K562 (cell line): ENCODE measurements around the gene SLC17A9. TPM values are rescaled to one million over a fixed set of nuclear protein-coding genes. Genes with fewer than 3 reads are reported as not detected.
A peak's percentile ranks its signal among the peaks of the same experiment; 100 is the strongest.

Source experiments
- ATAC-seq: fragments of 200-7000 bp; cut with Tn5 transposase; 3 replicates; pipeline ENCODE4 v1.9.1; 2020; ENCODE audit warnings: moderate library complexity
- BruUV-seq: library from RNA; stranded (reverse); fragments of 400-500 nt; replicated peaks from 2 replicates; lab custom pipeline; 2021; lab: Mats Ljungman, UMichigan
- CTCF ChIA-PET: fragments of 300-600 bp; formaldehyde crosslinking; extraction: SDS; loops from one replicate; lab custom pipeline; 2021; ENCODE audit warnings: low intra/inter-chr PET ratio; lab: Yijun Ruan, JAX
- POLR2A ChIA-PET: fragments of 300-600, 350-650 bp; sonication (Branson Sonifier 250); formaldehyde crosslinking; extraction: SDS; loops from one replicate; lab custom pipeline; 2021; ENCODE audit warnings: antibody characterized with exemption, inconsistent platforms; lab: Yijun Ruan, JAX
- DNase-seq, 4 experiments: peaks; one replicate each; pipeline versions ENCODE4 v3.0.0 to v3.0.0-alpha.2; 2011 to 2018; ENCODE audit warnings: low spot score in 3 of 4, mixed read lengths in 3 of 4; ENCODE audit errors: extremely low read depth in 1 of 4
- FAIRE-seq: peaks from 2 replicates; lab custom pipeline; 2011; peaks lifted over from hg19 to GRCh38; lab: Jason Lieb, UNC
- H2AFZ ChIP-seq: 2 replicates; pipeline ENCODE4 v1.6.0; 2011; ENCODE audit warnings: low read depth, low read length, control low read depth, inconsistent platforms
- H3K27ac ChIP-seq: fragments of 200-600 bp; 3 replicates; pipeline ENCODE4 v1.8.0; 2011; ENCODE audit warnings: low read depth, mild to moderate bottlenecking, control low read depth, inconsistent platforms, low read length, moderate library complexity, mixed read lengths; ENCODE audit errors: extremely low read depth
- H3K27me3 ChIP-seq, 2 experiments: fragments of 300-600 bp in 1 of 2; 2 replicates in 1 of 2; 3 replicates in 1 of 2; pipeline versions ENCODE4 v1.6.0 to v1.8.0; 2011; ENCODE audit warnings: inconsistent platforms in 2 of 2, low read length in 2 of 2, mild to moderate bottlenecking in 1 of 2, mixed read lengths in 1 of 2, moderate library complexity in 1 of 2; ENCODE audit not compliant: control insufficient read depth in 2 of 2, insufficient read depth in 2 of 2
- H3K36me3 ChIP-seq: fragments of 300-600 bp; 3 replicates; pipeline ENCODE4 v1.8.0; 2011; ENCODE audit warnings: mild to moderate bottlenecking, low read length, inconsistent platforms; ENCODE audit not compliant: control insufficient read depth, insufficient read depth
- H3K4me1 ChIP-seq, 2 experiments: fragments of 200-600 bp in 1 of 2; replicated peaks in 1 of 2; 2 replicates in 1 of 2; 3 replicates in 1 of 2; pipeline versions ENCODE4 v1.5.1 to v1.8.0; 2011; ENCODE audit warnings: inconsistent platforms in 2 of 2, low read length in 2 of 2, mild to moderate bottlenecking in 1 of 2, mixed read lengths in 1 of 2, moderate library complexity in 1 of 2; ENCODE audit not compliant: control insufficient read depth in 2 of 2, insufficient read depth in 2 of 2
- H3K4me2 ChIP-seq: 2 replicates; pipeline ENCODE4 v1.6.1; 2011; ENCODE audit warnings: low read length, control low read depth, inconsistent platforms, mixed read lengths; ENCODE audit not compliant: insufficient read depth
- H3K4me3 ChIP-seq: fragments of 200-600 bp; sonication (generic), shearing (Covaris generic); 2 replicates; pipeline ENCODE4 v1.5.1; 2016; ENCODE audit warnings: control low read depth, inconsistent platforms
- H3K79me2 ChIP-seq: fragments of 200-600 bp; 3 replicates; pipeline ENCODE4 v1.8.0; 2011; ENCODE audit warnings: low read length, inconsistent platforms; ENCODE audit not compliant: control insufficient read depth, insufficient read depth
- H3K9ac ChIP-seq, 2 experiments: 2 replicates each; pipeline versions ENCODE4 v1.6.0 to v1.6.1; 2011; ENCODE audit warnings: low read depth in 2 of 2, low read length in 2 of 2, control low read depth in 1 of 2, inconsistent platforms in 1 of 2, mild to moderate bottlenecking in 1 of 2, mixed read lengths in 1 of 2; ENCODE audit not compliant: insufficient read depth in 1 of 2
- H3K9me1 ChIP-seq: one replicate; pipeline ENCODE4 v1.6.0; 2011; ENCODE audit warnings: inconsistent platforms, mild to moderate bottlenecking, low read length, moderate library complexity; ENCODE audit not compliant: control insufficient read depth, insufficient read depth
- H3K9me3 ChIP-seq: replicated peaks from 2 replicates; pipeline ENCODE4 v1.5.1; 2011; ENCODE audit warnings: low read depth, low read length, inconsistent platforms; ENCODE audit not compliant: control insufficient read depth, insufficient read depth
- H4K20me1 ChIP-seq: replicated peaks from 2 replicates; pipeline ENCODE4 v1.6.1; 2011; ENCODE audit warnings: low read length, inconsistent platforms, mixed read lengths; ENCODE audit not compliant: control insufficient read depth, insufficient read depth
- CBX5 ChIP-seq: IDR thresholded peaks from 2 replicates; pipeline ENCODE4 v1.6.1; 2014; ENCODE audit warnings: low read depth, borderline replicate concordance
- E2F3 ChIP-seq: fragments of 250-450 bp; sonication (Bioruptor Pico); IDR thresholded peaks from 2 replicates; pipeline ENCODE4 v1.4.0; 2020; ENCODE audit warnings: mild to moderate bottlenecking
- E2F8 ChIP-seq: fragments of 450-650 bp; IDR thresholded peaks from 2 replicates; pipeline ENCODE4 v1.7.1; 2018; ENCODE audit warnings: mild to moderate bottlenecking, low read depth; ENCODE audit not compliant: partially characterized antibody
- HNRNPH1 ChIP-seq: fragments of 200-400 bp; formaldehyde crosslinking; optimal IDR thresholded peaks from 2 replicates; pipeline ENCODE3; 2017; ENCODE audit warnings: low read depth, mild to moderate bottlenecking, low read length, moderate library complexity
- NR3C1 ChIP-seq: sonication (generic); formaldehyde crosslinking; IDR thresholded peaks from 2 replicates; pipeline ENCODE4 v1.8.1; 2022; ENCODE audit warnings: missing genetic modification reagents
- STAT5A ChIP-seq: IDR thresholded peaks from 2 replicates; pipeline ENCODE4 v1.6.1; 2012; ENCODE audit warnings: low read length, inconsistent platforms, borderline replicate concordance
- TAF9B ChIP-seq: fragments of 450-650 bp; IDR thresholded peaks from 2 replicates; pipeline ENCODE4 v1.6.1; 2018; ENCODE audit warnings: mild to moderate bottlenecking; ENCODE audit not compliant: partially characterized antibody
- TAL1 ChIP-seq: fragments of 450-650 bp; IDR thresholded peaks from 2 replicates; pipeline ENCODE4 v1.6.1; 2016; ENCODE audit warnings: mild to moderate bottlenecking
- ZSCAN32 ChIP-seq: fragments of 450-650 bp; formaldehyde crosslinking; IDR thresholded peaks from 2 replicates; pipeline ENCODE4 v1.4.0; 2020; ENCODE audit warnings: mild to moderate bottlenecking, moderate library complexity
- WGBS: fragments of 100-300 bp; shearing (Covaris generic); methylation state at CpG from one replicate; pipeline ENCODE4 v1.1.6; 2016; ENCODE audit warnings: low coverage, mixed read lengths; ENCODE audit not compliant: insufficient coverage; ENCODE audit errors: missing lambda C conversion rate; 5-methylcytosine and 5-hydroxymethylcytosine counted together
- in situ Hi-C: fragments of 300-500 bp; cut with MboI; formaldehyde crosslinking; loops from 4 replicates; pipeline ENCODE4 v1.15.0; 2018; ENCODE audit warnings: inconsistent platforms, mixed read lengths
- intact Hi-C: fragments of 100-400 bp; cut with micrococcal nuclease; formaldehyde crosslinking; loops from 2 replicates; pipeline ENCODE4 v1.14.2; 2022
- polyA plus RNA-seq, 8 experiments: library from polyadenylated mRNA; depleted of rRNA in 4 of 8; stranded (reverse) in 5 of 8; unstranded in 3 of 8; fragments of >200 nt; fragmentation: Nextera tagmentation in 2 of 8; fragmentation: Illumina TruSeq in 1 of 8; extraction: Ambion mirVana in 2 of 8; extraction: Trizol in 1 of 8; gene quantifications; 2 replicates each; pipeline versions ENCODE4 v1.2.1 to v1.2.3, GENCODE V29; 2011 to 2014; ENCODE audit warnings: inconsistent platforms in 1 of 8, missing spikeins in 1 of 8
- total RNA-seq, 7 experiments: library from RNA; depleted of rRNA in 6 of 7; stranded (reverse); fragments of >200 nt in 6 of 7; fragmentation: Illumina TruSeq in 2 of 7; extraction: Trizol in 2 of 7; gene quantifications; 2 replicates each; pipeline versions ENCODE4 v1.2.1 to v1.2.3, GENCODE V29; 2011 to 2021; ENCODE audit warnings: low replicate concordance in 1 of 7

Gene SLC17A9
- total and polyA plus RNA-seq, 9 of the 15 experiments (the other 6 are each of a cell fraction or from before 2014, with no cell fraction given), result 0.04 to 0.31 TPM; not detected in 7

GRCh38 chr20:62925420-62926228 lies 26.9 kb upstream of the SLC17A9 start (continued):
- no peak for TF ChIP-seq E2F8

GRCh38 chr20:62926229-62927127 lies 26.0 kb upstream of the SLC17A9 start, which contains the start of gene DIDO1:
DIDO1 (minus strand) TSS chr20:62926505.
- peaks cover 71% of the 10 kb centered on the region for H4K20me1 ChIP-seq
- intact Hi-C loops, result loop anchor here (1.0 kb wide), 1 partner anchor 11 kb away; no protein-coding TSS in a partner anchor
- POLR2A ChIA-PET, result interaction anchor here (0.6 to 5.1 kb wide), 10 partner anchors 8 to 270 kb away, joined by 3 to 64 read pairs (median 4); partner anchors contain the start of genes GID8 and TCFL5
- TF ChIP-seq TAL1 (no peak), STAT5A (no peak), NR3C1 (no peak), CBX5 (no peak), HNRNPH1 (no peak), ZSCAN32 (CRISPR knock-in tag) (no peak), TAF9B (no peak), E2F3 (CRISPR knock-in tag) (no peak)

More at GRCh38 chr20:62926229-62927127, 26.0 kb upstream of the SLC17A9 start, which contains the start of gene DIDO1:
- H2AFZ ChIP-seq, result peak within 1 kb of the TSS; percentile 75
- peaks cover 7% of the 10 kb centered on the region for H3K9me1 ChIP-seq
- in situ Hi-C loops, result no loop called here
- ATAC-seq (peak; percentile 87), DNase-seq (peak; percentile 90 to 97 (median 92)), FAIRE-seq (peak; percentile 77)
- BruUV-seq, result no TSS peak
- WGBS, result 1% methylated on average over 70 of the region's 92 CpGs
- peak within 1 kb of the TSS; percentile 88 for H3K27ac ChIP-seq
- CTCF ChIA-PET, result no interaction called here
- H3K79me2 ChIP-seq, result peaks cover 99% of the 10 kb centered on the region
- H3K9me3 ChIP-seq, result no peaks in the 10 kb centered on the region
- peak within 1 kb of the TSS; percentile 90 to 95 for H3K9ac ChIP-seq
- peak within 1 kb of the TSS; percentile 70 for H3K4me3 ChIP-seq
- peaks cover 43 to 44% of the 10 kb centered on the region in 2 experiments; a peak in 4 of 5 replicates for H3K4me1 ChIP-seq
- peak within 1 kb of the TSS; percentile 97 for H3K4me2 ChIP-seq
- H3K27me3 ChIP-seq, result no peaks in the 10 kb centered on the region
- peaks cover 35% of the 10 kb centered on the region; the same call in 2 of the 3 replicates for H3K36me3 ChIP-seq
